ELF-1 (cell line): Measurements from ENCODE around the gene EED.
"Not testable (repeated sequence)": the region's sequence is repeated elsewhere in the genome, so short reads cannot be mapped to it uniquely, and the experiment has no call there.

Source experiments
- DNase-seq: peaks from one replicate; pipeline ENCODE4 v3.0.0-alpha.2; 2016; ENCODE audit warnings: low read depth, low spot score

EED gene

DNA sequence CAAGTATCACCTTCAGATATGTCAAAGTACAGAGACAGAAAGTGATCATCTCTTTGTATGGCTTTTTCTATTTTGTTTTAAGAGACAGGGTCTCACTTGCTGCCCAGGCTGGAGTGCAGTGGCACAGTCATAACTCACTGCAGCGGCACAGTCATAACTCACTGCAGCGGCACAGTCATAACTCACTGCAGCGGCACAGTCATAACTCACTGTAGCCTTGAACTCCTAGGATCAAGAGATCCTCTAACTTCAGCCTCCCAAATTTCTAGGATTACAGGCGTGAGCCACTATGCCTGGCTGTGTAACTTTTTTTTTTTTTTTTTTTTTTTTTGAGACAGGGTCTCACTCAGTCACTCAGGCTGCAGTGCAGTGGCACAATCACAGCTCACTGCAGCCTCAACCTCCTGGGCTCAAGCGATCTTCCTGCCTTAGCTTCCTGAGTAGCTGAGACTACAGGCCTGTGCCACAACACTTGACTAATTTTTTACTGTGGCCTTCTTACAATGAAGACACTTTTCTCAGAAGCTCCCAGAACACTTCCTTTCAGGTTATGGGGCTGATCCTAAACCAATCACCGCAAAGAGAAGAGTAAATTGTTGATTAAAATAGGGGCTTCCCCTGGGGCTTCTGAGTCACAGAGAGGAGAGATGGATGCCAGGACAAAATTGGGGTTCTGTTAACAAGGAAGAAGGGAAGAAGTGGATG is 48.5 kb downstream of the EED start:
- DNase-seq: no peak

DNA sequence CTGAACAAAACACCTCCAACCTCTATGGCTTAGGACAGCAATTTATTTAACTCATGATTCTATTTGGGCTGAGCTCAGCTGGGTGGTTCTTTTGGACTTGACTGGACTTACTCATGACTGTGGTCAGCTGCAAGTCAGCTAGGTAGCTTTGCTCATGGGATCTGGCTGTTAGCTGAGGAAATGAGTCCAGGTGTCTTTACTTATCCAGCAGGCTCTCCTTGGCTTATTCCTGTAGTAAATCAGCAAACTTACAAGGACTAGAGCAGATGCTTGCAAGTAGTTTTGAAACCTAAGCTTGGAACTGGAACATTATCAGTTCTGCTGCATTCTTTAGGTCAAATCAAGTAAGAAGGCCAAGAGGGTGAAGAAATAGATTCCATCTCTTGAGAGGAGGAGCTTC is 49.5 kb downstream of the EED start:
- no peak for DNase-seq

DNA sequence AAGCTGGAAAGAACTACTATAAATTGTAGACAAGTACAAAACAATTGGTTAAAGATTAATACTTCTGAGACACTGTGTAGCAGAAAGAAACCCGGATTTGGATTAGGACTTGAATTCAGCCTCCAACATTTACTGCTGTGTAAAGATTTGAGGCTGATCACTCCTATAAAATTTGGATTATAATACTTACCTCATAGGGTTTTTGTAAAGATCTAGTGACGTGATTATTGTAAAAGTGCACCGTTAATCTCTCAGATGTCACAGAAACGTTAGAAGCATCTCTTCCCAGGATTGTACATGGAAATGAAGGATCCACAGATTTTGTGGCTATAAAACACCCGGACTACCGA is 57.2 kb downstream of the EED start:
- no peak for DNase-seq

GRCh38 chr11:86302092-86302793 is 57.7 kb downstream of the EED start, which contains the start of gene HIKESHI:
Gene HIKESHI, plus strand, starts transcription at chr11:86302240. Its CDS starts 209 bp downstream, at chr11:86302449.
- DNase-seq: peak; percentile 95

GRCh38 chr11:86303257-86303656 is 58.7 kb downstream of the EED start:
- DNase-seq: no peak

- not testable (repeated sequence) for DNase-seq
These were observed 64.2 kb downstream of the EED start for GRCh38 chr11:86308710-86309109.

GRCh38 chr11:86313793-86314192 is 69.2 kb downstream of the EED start:
- no peak for DNase-seq

DNA sequence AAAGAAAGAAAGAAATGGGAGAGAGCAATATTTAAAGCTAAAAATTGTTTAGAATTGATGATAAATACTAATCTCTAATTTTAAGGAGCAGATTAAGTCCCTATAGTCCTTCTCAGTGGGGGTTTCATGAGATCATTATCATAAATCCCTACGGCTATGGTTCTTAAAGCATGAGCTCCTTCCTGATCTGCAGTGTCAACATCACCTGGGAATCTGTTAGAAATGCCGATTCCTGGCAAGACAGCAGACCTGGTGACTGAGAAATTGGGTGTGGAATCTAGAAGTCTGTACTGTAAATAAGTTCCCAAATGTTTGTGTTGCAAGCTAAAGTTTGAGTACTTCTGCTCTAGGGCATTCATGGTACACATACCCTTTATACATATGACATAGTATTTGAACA is 70.1 kb downstream of the EED start:
- DNase-seq: no peak
